Fibroblast of mammary gland (primary cell): ENCODE measurements around the gene TIRAP.
A peak's percentile ranks its signal among the peaks of the same experiment; 100 is the strongest.

Experiments used
- DNase-seq: peaks from one replicate; pipeline ENCODE4 v3.0.0-alpha.2; 2010; ENCODE audit warnings: low read depth
- H3K4me3 ChIP-seq: 2 replicates; pipeline ENCODE4 v1.5.1; 2011; ENCODE audit warnings: low read depth, mild to moderate bottlenecking, low read length, moderate library complexity; ENCODE audit not compliant: control insufficient read depth
- TF ChIP-seq, protein P1 (sequence below): conservative IDR thresholded peaks from 2 replicates; pipeline ENCODE4 v1.5.1; 2011; ENCODE audit warnings: low read depth, low read length, inconsistent platforms; ENCODE audit not compliant: control insufficient read depth, insufficient read depth

The TIRAP gene

DNA sequence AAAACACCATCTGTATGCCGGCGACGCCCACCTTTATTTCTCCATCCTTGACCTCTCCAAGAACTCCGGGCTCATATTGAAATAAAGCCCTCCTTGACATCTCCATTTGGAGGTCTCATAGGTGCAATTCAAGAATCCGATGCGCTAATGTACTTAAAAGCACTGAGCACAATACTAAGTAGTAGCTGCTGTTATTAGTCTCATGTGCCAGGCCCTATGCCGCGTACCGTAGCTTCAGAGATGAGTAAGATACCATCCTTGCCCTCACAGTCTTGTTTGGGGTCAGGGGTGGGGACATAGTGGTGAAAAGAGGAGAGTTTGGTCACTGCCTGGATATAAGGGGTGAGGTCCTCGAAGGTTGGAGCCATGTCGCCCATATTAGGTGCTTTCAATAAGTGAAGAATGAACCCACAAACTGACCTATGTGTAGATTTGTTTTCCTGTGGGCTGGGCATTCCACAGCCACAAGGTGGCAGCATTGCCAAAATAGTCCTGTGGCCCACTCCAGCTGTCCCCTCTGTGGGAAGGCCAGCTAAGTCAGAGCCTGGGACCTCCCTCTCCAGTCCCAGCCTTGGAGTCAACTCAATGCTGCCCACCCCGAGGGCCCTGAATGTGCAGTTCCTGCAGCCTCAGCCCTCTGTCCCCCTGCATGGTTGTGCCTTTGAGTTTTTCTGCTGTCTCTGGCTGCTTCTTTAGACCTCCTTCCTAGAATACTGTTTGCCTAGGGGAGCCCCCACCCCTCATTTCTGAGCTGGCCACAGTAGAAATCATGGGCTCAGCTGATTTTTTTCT lies 27.5 kb downstream of the TIRAP start:
- DNase-seq: peak; percentile 78
- no peak overlapping the region for H3K4me3 ChIP-seq
- TF ChIP-seq, protein P1, sequence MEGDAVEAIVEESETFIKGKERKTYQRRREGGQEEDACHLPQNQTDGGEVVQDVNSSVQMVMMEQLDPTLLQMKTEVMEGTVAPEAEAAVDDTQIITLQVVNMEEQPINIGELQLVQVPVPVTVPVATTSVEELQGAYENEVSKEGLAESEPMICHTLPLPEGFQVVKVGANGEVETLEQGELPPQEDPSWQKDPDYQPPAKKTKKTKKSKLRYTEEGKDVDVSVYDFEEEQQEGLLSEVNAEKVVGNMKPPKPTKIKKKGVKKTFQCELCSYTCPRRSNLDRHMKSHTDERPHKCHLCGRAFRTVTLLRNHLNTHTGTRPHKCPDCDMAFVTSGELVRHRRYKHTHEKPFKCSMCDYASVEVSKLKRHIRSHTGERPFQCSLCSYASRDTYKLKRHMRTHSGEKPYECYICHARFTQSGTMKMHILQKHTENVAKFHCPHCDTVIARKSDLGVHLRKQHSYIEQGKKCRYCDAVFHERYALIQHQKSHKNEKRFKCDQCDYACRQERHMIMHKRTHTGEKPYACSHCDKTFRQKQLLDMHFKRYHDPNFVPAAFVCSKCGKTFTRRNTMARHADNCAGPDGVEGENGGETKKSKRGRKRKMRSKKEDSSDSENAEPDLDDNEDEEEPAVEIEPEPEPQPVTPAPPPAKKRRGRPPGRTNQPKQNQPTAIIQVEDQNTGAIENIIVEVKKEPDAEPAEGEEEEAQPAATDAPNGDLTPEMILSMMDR: peak; percentile 96

DNA sequence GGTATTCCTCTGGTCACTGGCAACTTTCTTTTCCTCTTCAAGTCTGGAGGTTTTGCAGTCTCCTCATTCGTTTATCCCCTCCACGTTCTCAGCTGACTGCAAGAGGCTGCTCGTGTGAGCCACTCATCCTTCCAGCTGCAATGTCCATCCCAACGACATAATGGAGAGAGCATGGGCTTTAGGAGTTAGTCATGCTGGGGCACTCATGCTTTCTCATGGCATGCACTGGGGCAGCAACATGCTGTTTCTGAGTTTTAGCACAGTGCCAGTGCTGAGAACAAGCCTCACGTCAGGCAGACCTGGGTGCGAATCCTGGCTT lies 28.1 kb downstream of the TIRAP start:
- no peak overlapping the region for H3K4me3 ChIP-seq
- no peak for DNase-seq
- TF ChIP-seq, protein P1: no peak

DNA sequence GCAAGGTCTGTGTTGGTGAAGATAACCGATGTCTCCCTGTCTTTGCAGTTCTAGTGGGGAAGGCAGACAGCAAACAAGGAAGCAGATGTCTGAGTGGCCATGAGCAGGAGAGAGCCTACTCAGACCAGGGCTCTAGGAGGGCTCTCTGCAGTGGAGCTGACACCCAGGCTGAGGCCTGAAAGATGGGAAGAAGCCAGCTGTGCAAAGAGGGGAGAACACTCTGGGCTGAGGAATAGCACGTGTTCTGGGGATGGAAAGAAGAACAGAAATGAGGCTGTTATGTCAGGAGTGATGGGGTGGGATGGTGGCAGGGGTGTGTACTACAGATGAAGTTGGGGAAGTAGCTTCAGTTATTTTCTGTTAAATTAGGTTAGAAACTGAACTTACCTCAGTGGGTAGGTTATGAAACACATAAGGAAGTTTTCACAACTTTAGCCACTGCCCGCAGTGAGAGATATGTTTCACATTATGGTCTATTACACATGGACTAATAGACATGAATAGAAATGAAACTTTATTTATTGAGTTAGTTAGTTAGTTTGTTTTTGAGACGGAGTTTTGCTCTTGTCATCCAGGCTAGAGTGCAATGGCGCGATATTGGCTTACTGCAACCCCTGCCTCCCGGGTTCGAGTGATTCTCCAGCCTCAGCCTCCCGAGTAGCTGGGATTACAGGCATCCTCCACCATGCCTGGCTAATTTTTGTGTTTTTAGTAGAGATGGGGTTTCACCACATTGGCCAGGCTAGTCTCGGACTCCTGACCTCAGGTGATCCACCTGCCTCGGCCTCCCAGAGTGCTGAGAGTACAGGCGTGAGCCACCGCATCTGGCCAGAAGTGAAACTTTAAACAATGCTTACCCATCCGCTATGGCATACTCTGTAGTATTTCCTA lies 28.8 kb downstream of the TIRAP start:
- H3K4me3 ChIP-seq: no peak overlapping the region
- TF ChIP-seq, protein P1: no peak
- DNase-seq: no peak

DNA sequence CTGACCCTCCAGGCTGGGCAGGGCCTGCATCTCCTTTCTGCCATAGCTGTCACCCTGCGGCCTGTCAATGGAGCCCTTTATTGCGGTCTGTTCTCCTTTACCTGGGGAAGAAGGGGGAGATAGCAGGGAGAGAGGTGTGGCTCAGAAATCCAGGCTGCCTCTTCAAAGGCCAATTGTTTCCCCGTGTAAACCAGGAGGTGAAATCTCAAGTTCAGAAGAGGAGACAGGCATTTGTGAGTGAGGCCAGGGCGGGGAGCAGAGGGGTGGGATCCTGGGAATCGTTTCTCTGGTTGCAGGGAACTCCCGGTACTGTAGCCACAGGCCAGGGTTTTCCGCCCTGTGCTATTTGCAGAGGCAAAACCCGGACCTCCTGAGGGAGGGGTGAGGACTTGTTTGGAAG lies 30.1 kb downstream of the TIRAP start:
- no peak overlapping the region for H3K4me3 ChIP-seq
- DNase-seq: no peak
- TF ChIP-seq, protein P1: no peak

DNA sequence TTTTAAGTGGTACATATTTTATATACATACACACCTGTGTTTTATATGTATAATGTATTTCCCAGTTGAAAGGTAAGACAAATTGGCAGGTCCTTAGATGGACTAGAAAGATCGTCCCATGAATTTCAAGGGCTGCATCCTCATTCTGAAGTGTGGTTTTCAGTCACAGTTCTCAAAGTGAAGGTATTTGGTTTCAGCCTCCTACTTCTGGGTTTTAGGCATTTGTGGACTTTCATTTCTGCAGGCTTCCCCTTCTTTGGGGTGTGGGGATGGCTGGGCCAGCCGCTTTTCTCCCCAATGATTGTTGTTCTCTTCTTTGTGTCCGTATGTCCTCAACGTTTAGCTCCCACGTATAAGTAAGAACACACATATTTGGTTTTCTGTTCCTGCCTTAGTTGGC lies 30.9 kb downstream of the TIRAP start:
- no peak for DNase-seq
- H3K4me3 ChIP-seq: no peak overlapping the region
- TF ChIP-seq, protein P1: no peak

DNA sequence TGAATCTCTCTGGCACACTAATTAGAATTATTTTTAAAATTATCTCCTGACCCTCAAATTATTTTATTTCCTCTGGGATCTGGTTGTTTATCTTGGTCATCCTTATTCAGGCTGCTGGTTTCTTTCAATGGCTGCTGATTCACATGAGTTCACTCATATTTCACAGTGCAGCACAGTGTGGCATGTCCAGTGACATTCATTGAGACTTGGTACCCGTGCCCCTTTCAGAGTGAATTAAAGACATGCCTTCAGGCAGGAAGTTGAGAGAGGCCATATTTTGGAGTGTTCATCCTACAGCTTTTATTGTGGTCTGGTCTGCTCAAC lies 34.5 kb downstream of the TIRAP start:
- TF ChIP-seq, protein P1: no peak
- no peak overlapping the region for H3K4me3 ChIP-seq
- peak; percentile 34 for DNase-seq
